Hepatocyte (in vitro differentiated cells): Measurements from ENCODE around the gene ERC2. TPM values are rescaled to one million over a fixed set of nuclear protein-coding genes. Genes with fewer than 3 reads are reported as not detected.

Experiments
- DNase-seq: peaks from one replicate; pipeline ENCODE4 v3.0.0-alpha.2; 2016; ENCODE audit warnings: low spot score
- H2AFZ ChIP-seq: fragments of 200-600 bp; sonication (generic); 2 replicates; pipeline ENCODE4 v1.6.0; 2016; ENCODE audit warnings: antibody characterized with exemption, mild to moderate bottlenecking
- H3K27ac ChIP-seq: fragments of 200-600 bp; sonication (generic); 2 replicates; pipeline ENCODE4 v1.5.1; 2016; ENCODE audit warnings: mild to moderate bottlenecking
- H3K27me3 ChIP-seq: fragments of 200-600 bp; sonication (generic); 2 replicates; pipeline ENCODE4 v1.6.1; 2016
- H3K36me3 ChIP-seq: fragments of 200-600 bp; sonication (generic); replicated peaks from 2 replicates; pipeline ENCODE4 v1.5.1; 2016; ENCODE audit warnings: low read depth; ENCODE audit not compliant: insufficient read depth
- H3K4me1 ChIP-seq: fragments of 200-600 bp; sonication (generic); 2 replicates; pipeline ENCODE4 v1.5.1; 2016; ENCODE audit warnings: mild to moderate bottlenecking, moderate library complexity; ENCODE audit not compliant: insufficient read depth
- H3K4me2 ChIP-seq: fragments of 200-600 bp; sonication (generic); 2 replicates; pipeline ENCODE4 v1.6.0; 2016
- H3K4me3 ChIP-seq: fragments of 200-600 bp; sonication (generic); 2 replicates; pipeline ENCODE4 v1.5.1; 2016; ENCODE audit warnings: mild to moderate bottlenecking
- H3K79me2 ChIP-seq: fragments of 200-600 bp; sonication (generic); 2 replicates; pipeline ENCODE4 v1.6.0; 2017; ENCODE audit warnings: mild to moderate bottlenecking
- H3K9me2 ChIP-seq: fragments of 200-600 bp; sonication (generic); replicated peaks from 2 replicates; pipeline ENCODE4 v1.6.0; 2017; ENCODE audit warnings: mild to moderate bottlenecking; ENCODE audit not compliant: insufficient read depth
- H3K9me3 ChIP-seq: fragments of 200-600 bp; sonication (generic); 2 replicates; pipeline ENCODE4 v1.5.1; 2016; ENCODE audit warnings: low read depth, mild to moderate bottlenecking
- H4K20me1 ChIP-seq: fragments of 200-600 bp; sonication (generic); 2 replicates; pipeline ENCODE4 v1.6.0; 2016; ENCODE audit warnings: mild to moderate bottlenecking; ENCODE audit not compliant: insufficient read depth, poor library complexity, severe bottlenecking
- CTCF ChIP-seq: fragments of 200-600 bp; sonication (generic); IDR thresholded peaks from 2 replicates; pipeline ENCODE4 v1.5.1; 2016; ENCODE audit warnings: antibody characterized with exemption, mild to moderate bottlenecking; ENCODE audit not compliant: poor library complexity
- EZH2 ChIP-seq: fragments of 200-600 bp; sonication (generic); IDR thresholded peaks from 2 replicates; pipeline ENCODE4 v1.6.1; 2016; ENCODE audit warnings: antibody characterized with exemption, mild to moderate bottlenecking, borderline replicate concordance
- EZH2phosphoT487 ChIP-seq: fragments of 200-600 bp; sonication (generic); IDR thresholded peaks from one replicate; pipeline ENCODE4 v1.6.1; 2018; ENCODE audit warnings: antibody characterized with exemption, mild to moderate bottlenecking, low read depth, moderate library complexity; ENCODE audit not compliant: unreplicated experiment, severe bottlenecking
- WGBS: methylation state at CpG from one replicate; pipeline ENCODE4 v1.1.6; 2016; ENCODE audit warnings: low lambda C conversion rate; ENCODE audit errors: missing lambda C conversion rate; 5-methylcytosine and 5-hydroxymethylcytosine counted together
- polyA plus RNA-seq: library from polyadenylated mRNA; unstranded; fragments of >200 nt; fragmentation: Nextera tagmentation; extraction: Ambion mirVana; gene quantifications from 2 replicates; pipeline ENCODE4 v1.2.1, GENCODE V29; 2016
- total RNA-seq: library from RNA; depleted of rRNA; stranded (reverse); fragments of >200 nt; gene quantifications from 2 replicates; pipeline ENCODE4 v1.2.3, GENCODE V29; 2014

The ERC2 gene
- total and polyA plus RNA-seq, 2 experiments from 2014 or later, result 1.2 to 5.3 TPM

- H3K27me3 ChIP-seq, result no peaks in the 10 kb centered on the region
- no peak overlapping the region for H2AFZ ChIP-seq
- TF ChIP-seq EZH2phosphoT487, result no peak
- TF ChIP-seq EZH2, result no peak
- TF ChIP-seq CTCF, result no peak
- 67% methylated on average over 2 of the region's 2 CpGs for WGBS
- H3K4me1 ChIP-seq, result no peaks in the 10 kb centered on the region
- no peak overlapping the region for H3K4me3 ChIP-seq
- H3K36me3 ChIP-seq, result no peaks in the 10 kb centered on the region
- no peak overlapping the region for H3K27ac ChIP-seq
- no peaks in the 10 kb centered on the region for H3K9me3 ChIP-seq
- no peaks in the 10 kb centered on the region for H3K79me2 ChIP-seq
- H3K4me2 ChIP-seq, result no peak overlapping the region
- DNase-seq, result no peak
- no peaks in the 10 kb centered on the region for H4K20me1 ChIP-seq
- H3K9me2 ChIP-seq, result no peaks in the 10 kb centered on the region
These were observed 531.0 kb downstream of the ERC2 start for GRCh38 chr3:55937301-55937700.

- H3K27ac ChIP-seq, result no peak overlapping the region
- no peak overlapping the region for H3K4me2 ChIP-seq
- H3K9me2 ChIP-seq, result no peaks in the 10 kb centered on the region
- TF ChIP-seq EZH2, result no peak
- no peak for TF ChIP-seq CTCF
- TF ChIP-seq EZH2phosphoT487, result no peak
- 83% methylated on average over 6 of the region's 6 CpGs for WGBS
- no peaks in the 10 kb centered on the region for H4K20me1 ChIP-seq
- no peak for DNase-seq
- H3K36me3 ChIP-seq, result no peaks in the 10 kb centered on the region
- H3K27me3 ChIP-seq, result no peaks in the 10 kb centered on the region
- no peak overlapping the region for H2AFZ ChIP-seq
- no peaks in the 10 kb centered on the region for H3K9me3 ChIP-seq
- no peaks in the 10 kb centered on the region for H3K79me2 ChIP-seq
- H3K4me3 ChIP-seq, result no peak overlapping the region
- H3K4me1 ChIP-seq, result no peaks in the 10 kb centered on the region
These were observed 531.7 kb downstream of the ERC2 start for GRCh38 chr3:55936549-55937052.

- H3K36me3 ChIP-seq, result no peaks in the 10 kb centered on the region
- WGBS, result 88% methylated on average over 4 of the region's 4 CpGs
These were observed 533.0 kb downstream of the ERC2 start for GRCh38 chr3:55935241-55935640.

More at GRCh38 chr3:55935241-55935640, 533.0 kb downstream of the ERC2 start:
- no peak overlapping the region for H3K4me3 ChIP-seq
- TF ChIP-seq EZH2phosphoT487 (no peak), EZH2 (no peak), CTCF (no peak)
- no peaks in the 10 kb centered on the region for H3K4me1 ChIP-seq
- no peak overlapping the region for H2AFZ ChIP-seq
- no peak for DNase-seq
- no peaks in the 10 kb centered on the region for H3K9me3 ChIP-seq
- H3K79me2 ChIP-seq, result no peaks in the 10 kb centered on the region
- no peak overlapping the region for H3K27ac ChIP-seq
- H3K4me2 ChIP-seq, result no peak overlapping the region
- no peaks in the 10 kb centered on the region for H4K20me1 ChIP-seq
- no peaks in the 10 kb centered on the region for H3K9me2 ChIP-seq
- no peaks in the 10 kb centered on the region for H3K27me3 ChIP-seq
